ENCODE measurements around the gene CNTN1.

The CNTN1 gene

DNA sequence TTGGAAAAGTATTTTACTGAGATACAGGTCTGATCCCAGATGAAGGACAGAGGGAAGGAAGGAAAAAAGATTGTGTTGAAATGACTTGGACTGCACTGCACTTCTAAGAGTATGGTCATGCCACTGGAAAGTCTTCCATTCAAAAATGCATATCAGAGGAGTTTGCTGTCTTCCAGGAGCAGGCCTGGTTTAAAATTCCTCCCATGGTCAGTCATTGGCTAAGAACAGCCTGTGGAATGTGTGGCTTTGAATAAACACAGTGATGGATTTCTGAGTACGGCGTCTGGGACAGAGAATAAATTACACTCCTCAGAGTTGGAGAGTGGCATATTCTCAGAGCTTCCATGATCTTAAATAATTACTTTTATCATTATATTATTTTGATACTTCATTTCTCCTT lies 250.1 kb downstream of the CNTN1 start:
- H3K9me3 ChIP-seq (ENCODE audit: control insufficient read depth in 2 of 2, low read length in 2 of 2): no peaks in the 10 kb centered on the region
- no peaks in the 10 kb centered on the region for H3K27me3 ChIP-seq (ENCODE audit: control insufficient read depth in 2 of 2, insufficient read depth in 2 of 2, low read length in 2 of 2)
- no peak overlapping the region for H3K27ac ChIP-seq (ENCODE audit: low read depth in 2 of 2, low read length in 2 of 2)
- H3K36me3 ChIP-seq (ENCODE audit: control insufficient read depth in 2 of 2, insufficient read depth in 2 of 2, low read length in 2 of 2): no peaks in the 10 kb centered on the region
- H3K4me3 ChIP-seq (ENCODE audit: low read length in 2 of 2): no peak overlapping the region
- H3K4me1 ChIP-seq (ENCODE audit: control insufficient read depth in 2 of 2, insufficient read depth in 2 of 2, low read length in 2 of 2): no peaks in the 10 kb centered on the region
- H3K9ac ChIP-seq (ENCODE audit: low read depth in 1 of 2, low read length in 2 of 2): no peak overlapping the region

DNA sequence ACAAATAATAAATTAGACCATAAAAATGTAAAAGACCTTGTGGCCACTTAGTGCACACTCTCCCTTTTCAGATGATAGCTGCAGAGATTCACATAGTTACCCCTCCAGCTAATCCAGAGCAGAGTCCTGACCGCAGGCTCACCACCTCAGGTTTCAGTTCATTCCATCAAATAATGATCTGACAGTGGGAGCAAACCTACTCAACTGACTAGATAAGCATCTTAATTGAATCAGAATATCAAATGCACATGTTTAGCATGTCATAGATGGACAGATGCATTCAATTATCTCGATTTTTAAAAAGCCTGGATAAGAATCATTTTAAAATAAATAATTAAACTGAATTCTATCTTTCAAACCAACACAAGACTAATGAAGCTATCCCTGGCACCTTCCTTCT lies 253.5 kb downstream of the CNTN1 start:
- H3K36me3 ChIP-seq (ENCODE audit: control insufficient read depth in 2 of 2, insufficient read depth in 2 of 2, low read length in 2 of 2): no peaks in the 10 kb centered on the region
- no peak overlapping the region for H3K4me3 ChIP-seq (ENCODE audit: low read length in 2 of 2)
- no peaks in the 10 kb centered on the region for H3K9me3 ChIP-seq (ENCODE audit: control insufficient read depth in 2 of 2, low read length in 2 of 2)
- H3K27ac ChIP-seq (ENCODE audit: low read depth in 2 of 2, low read length in 2 of 2): no peak overlapping the region
- no peak overlapping the region for H3K9ac ChIP-seq (ENCODE audit: low read depth in 1 of 2, low read length in 2 of 2)
- H3K27me3 ChIP-seq (ENCODE audit: control insufficient read depth in 2 of 2, insufficient read depth in 2 of 2, low read length in 2 of 2): no peaks in the 10 kb centered on the region
- H3K4me1 ChIP-seq (ENCODE audit: control insufficient read depth in 2 of 2, insufficient read depth in 2 of 2, low read length in 2 of 2): no peaks in the 10 kb centered on the region

DNA sequence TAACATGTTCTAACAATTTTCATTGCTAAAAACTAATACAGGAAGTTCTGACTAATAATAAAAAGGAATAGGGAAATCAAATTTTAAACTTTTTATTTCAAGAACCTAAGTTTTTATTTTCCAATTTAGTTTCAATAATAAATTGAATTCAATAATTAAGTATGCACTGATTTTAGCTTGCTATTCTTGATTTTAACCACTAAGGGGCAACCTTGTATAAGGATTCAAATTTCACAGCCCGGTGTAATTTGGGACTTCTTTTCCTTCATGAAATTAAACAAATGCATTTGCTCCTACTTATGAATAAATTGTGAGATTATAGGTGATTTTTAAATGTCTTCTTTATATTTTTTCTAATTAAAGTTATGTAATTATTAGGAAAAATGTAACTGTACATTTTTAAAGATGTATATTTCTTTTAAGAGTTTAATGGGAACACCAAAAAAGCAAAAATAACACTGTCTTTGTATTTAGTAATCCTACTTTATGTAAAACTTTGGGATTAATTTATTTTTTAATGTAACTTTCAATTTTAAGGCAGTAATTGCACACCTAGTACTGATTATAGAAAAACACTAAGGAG lies 254.5 kb downstream of the CNTN1 start:
- Histone ChIP-seq H3K4me1 (ENCODE audit: control insufficient read depth in 2 of 2, insufficient read depth in 2 of 2, low read length in 2 of 2) (no peaks in the 10 kb centered on the region), H3K27me3 (ENCODE audit: control insufficient read depth in 2 of 2, insufficient read depth in 2 of 2, low read length in 2 of 2) (no peaks in the 10 kb centered on the region), H3K36me3 (ENCODE audit: control insufficient read depth in 2 of 2, insufficient read depth in 2 of 2, low read length in 2 of 2) (no peaks in the 10 kb centered on the region), H3K9ac (ENCODE audit: low read depth in 1 of 2, low read length in 2 of 2) (no peak overlapping the region), H3K9me3 (ENCODE audit: control insufficient read depth in 2 of 2, low read length in 2 of 2) (no peaks in the 10 kb centered on the region), H3K27ac (ENCODE audit: low read depth in 2 of 2, low read length in 2 of 2) (no peak overlapping the region), H3K4me3 (ENCODE audit: low read length in 2 of 2) (no peak overlapping the region)

DNA sequence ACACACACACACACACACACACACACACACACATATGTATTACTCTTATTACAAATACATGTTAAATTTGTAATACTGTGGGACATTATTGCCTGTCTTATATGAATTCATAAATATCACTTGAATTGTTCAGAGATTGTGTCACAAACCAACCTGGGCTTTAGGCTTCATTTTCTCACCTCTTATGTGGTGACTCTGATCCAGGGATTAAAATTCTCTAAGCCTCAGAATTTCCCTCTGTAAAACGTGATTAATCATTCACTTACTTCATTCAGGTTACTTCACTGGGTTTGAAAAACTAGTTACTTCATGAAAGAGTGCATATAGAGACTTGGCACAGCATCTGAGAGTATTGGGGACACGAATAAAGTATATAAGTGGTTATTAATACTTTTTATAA lies 255.6 kb downstream of the CNTN1 start:
- H3K27ac ChIP-seq (ENCODE audit: low read depth in 2 of 2, low read length in 2 of 2): no peak overlapping the region
- H3K27me3 ChIP-seq (ENCODE audit: control insufficient read depth in 2 of 2, insufficient read depth in 2 of 2, low read length in 2 of 2): no peaks in the 10 kb centered on the region
- no peaks in the 10 kb centered on the region for H3K4me1 ChIP-seq (ENCODE audit: control insufficient read depth in 2 of 2, insufficient read depth in 2 of 2, low read length in 2 of 2)
- no peak overlapping the region for H3K4me3 ChIP-seq (ENCODE audit: low read length in 2 of 2)
- no peaks in the 10 kb centered on the region for H3K36me3 ChIP-seq (ENCODE audit: control insufficient read depth in 2 of 2, insufficient read depth in 2 of 2, low read length in 2 of 2)
- H3K9me3 ChIP-seq (ENCODE audit: control insufficient read depth in 2 of 2, low read length in 2 of 2): no peaks in the 10 kb centered on the region
- H3K9ac ChIP-seq (ENCODE audit: low read depth in 1 of 2, low read length in 2 of 2): no peak overlapping the region

DNA sequence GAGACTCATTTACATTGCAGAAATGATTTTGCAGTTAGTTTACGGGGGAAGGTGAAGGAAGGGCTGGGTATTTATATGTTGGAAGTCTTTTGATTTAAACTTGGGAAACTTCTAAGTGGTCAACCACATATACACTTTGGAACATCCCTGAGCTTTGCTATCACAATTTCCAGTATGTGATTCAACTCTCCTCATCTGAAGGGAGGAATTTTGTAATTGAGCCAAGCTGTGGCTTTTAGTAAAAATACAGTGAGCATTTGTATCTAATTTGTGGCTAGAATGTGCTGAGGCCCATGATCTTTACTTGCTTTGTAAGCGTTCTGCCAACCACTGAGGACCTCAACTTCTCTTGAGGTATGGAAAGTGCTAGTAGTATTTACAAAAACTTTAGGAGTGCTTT lies 260.8 kb downstream of the CNTN1 start:
- Histone ChIP-seq H3K4me3 (ENCODE audit: low read length in 2 of 2) (no peak overlapping the region), H3K4me1 (ENCODE audit: control insufficient read depth in 2 of 2, insufficient read depth in 2 of 2, low read length in 2 of 2) (no peaks in the 10 kb centered on the region), H3K36me3 (ENCODE audit: control insufficient read depth in 2 of 2, insufficient read depth in 2 of 2, low read length in 2 of 2) (no peaks in the 10 kb centered on the region), H3K27ac (ENCODE audit: low read depth in 2 of 2, low read length in 2 of 2) (no peak overlapping the region), H3K9me3 (ENCODE audit: control insufficient read depth in 2 of 2, low read length in 2 of 2) (no peaks in the 10 kb centered on the region), H3K27me3 (ENCODE audit: control insufficient read depth in 2 of 2, insufficient read depth in 2 of 2, low read length in 2 of 2) (no peaks in the 10 kb centered on the region), H3K9ac (ENCODE audit: low read depth in 1 of 2, low read length in 2 of 2) (no peak overlapping the region)

DNA sequence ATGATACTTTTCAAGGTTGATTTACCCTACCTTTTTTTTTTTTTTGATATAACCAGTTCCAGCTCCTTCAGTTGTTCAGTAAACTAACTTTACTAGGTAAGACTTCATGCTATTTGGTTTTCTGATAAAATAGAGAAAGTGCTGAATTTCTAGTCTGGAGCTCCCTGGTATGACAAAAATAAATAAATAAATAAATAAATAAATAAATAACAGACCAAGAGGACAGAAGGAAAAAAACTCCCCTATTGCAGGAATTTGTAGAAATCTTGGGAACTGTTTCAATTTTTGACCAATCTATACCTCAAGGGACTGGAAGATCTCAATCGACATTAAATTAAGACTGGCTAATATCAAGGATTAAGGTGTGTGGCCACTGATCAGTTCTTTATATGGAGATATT lies 265.2 kb downstream of the CNTN1 start:
- Histone ChIP-seq H3K4me1 (ENCODE audit: control insufficient read depth in 2 of 2, insufficient read depth in 2 of 2, low read length in 2 of 2) (no peaks in the 10 kb centered on the region), H3K9me3 (ENCODE audit: control insufficient read depth in 2 of 2, low read length in 2 of 2) (no peaks in the 10 kb centered on the region), H3K4me3 (ENCODE audit: low read length in 2 of 2) (no peak overlapping the region), H3K9ac (ENCODE audit: low read depth in 1 of 2, low read length in 2 of 2) (no peak overlapping the region), H3K27me3 (ENCODE audit: control insufficient read depth in 2 of 2, insufficient read depth in 2 of 2, low read length in 2 of 2) (no peaks in the 10 kb centered on the region), H3K36me3 (ENCODE audit: control insufficient read depth in 2 of 2, insufficient read depth in 2 of 2, low read length in 2 of 2) (no peaks in the 10 kb centered on the region), H3K27ac (ENCODE audit: low read depth in 2 of 2, low read length in 2 of 2) (no peak overlapping the region)

DNA sequence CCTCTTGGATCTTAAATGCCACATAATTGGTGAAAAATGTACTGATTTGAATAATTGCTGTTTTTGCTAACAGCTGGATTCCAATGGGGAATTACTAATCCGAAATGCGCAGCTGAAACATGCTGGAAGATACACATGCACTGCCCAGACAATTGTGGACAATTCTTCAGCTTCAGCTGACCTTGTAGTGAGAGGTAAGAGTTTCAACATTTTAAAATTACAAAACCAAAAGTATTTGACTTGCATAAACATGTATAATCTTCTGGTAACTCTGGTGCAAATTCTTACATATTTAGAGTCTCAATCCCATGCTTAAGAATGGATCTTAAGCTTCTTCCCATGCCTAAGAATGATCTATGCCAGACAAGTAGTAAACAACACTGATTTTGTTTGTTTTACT lies 266.8 kb downstream of the CNTN1 start:
- no peaks in the 10 kb centered on the region for H3K9me3 ChIP-seq (ENCODE audit: control insufficient read depth in 2 of 2, low read length in 2 of 2)
- no peaks in the 10 kb centered on the region for H3K27me3 ChIP-seq (ENCODE audit: control insufficient read depth in 2 of 2, insufficient read depth in 2 of 2, low read length in 2 of 2)
- H3K27ac ChIP-seq (ENCODE audit: low read depth in 2 of 2, low read length in 2 of 2): no peak overlapping the region
- no peak overlapping the region for H3K4me3 ChIP-seq (ENCODE audit: low read length in 2 of 2)
- H3K36me3 ChIP-seq (ENCODE audit: control insufficient read depth in 2 of 2, insufficient read depth in 2 of 2, low read length in 2 of 2): no peaks in the 10 kb centered on the region
- no peak overlapping the region for H3K9ac ChIP-seq (ENCODE audit: low read depth in 1 of 2, low read length in 2 of 2)
- no peaks in the 10 kb centered on the region for H3K4me1 ChIP-seq (ENCODE audit: control insufficient read depth in 2 of 2, insufficient read depth in 2 of 2, low read length in 2 of 2)

DNA sequence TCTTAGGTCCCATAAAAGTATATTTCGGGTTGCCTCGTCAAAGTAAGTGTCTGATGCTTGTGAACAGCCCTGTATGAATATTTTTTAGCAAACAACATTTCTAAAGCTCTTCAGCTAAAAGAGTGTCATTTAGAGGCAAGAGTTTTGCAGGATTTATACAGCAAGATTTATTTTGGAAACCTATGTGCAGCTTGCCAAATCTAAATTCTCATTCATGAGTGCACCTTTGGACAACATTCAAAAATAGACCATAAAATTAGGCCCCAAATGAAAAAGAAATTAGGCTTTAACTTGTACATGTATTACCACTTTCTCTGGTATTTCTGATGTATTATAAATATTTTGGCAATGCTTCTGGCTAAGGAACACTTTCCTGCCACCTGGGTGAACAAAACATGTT lies 271.5 kb downstream of the CNTN1 start:
- Histone ChIP-seq H3K4me1 (ENCODE audit: control insufficient read depth in 2 of 2, insufficient read depth in 2 of 2, low read length in 2 of 2) (no peaks in the 10 kb centered on the region), H3K9ac (ENCODE audit: low read depth in 1 of 2, low read length in 2 of 2) (no peak overlapping the region), H3K27ac (ENCODE audit: low read depth in 2 of 2, low read length in 2 of 2) (no peak overlapping the region), H3K9me3 (ENCODE audit: control insufficient read depth in 2 of 2, low read length in 2 of 2) (no peaks in the 10 kb centered on the region), H3K27me3 (ENCODE audit: control insufficient read depth in 2 of 2, insufficient read depth in 2 of 2, low read length in 2 of 2) (no peaks in the 10 kb centered on the region), H3K36me3 (ENCODE audit: control insufficient read depth in 2 of 2, insufficient read depth in 2 of 2, low read length in 2 of 2) (no peaks in the 10 kb centered on the region), H3K4me3 (ENCODE audit: low read length in 2 of 2) (no peak overlapping the region)

DNA sequence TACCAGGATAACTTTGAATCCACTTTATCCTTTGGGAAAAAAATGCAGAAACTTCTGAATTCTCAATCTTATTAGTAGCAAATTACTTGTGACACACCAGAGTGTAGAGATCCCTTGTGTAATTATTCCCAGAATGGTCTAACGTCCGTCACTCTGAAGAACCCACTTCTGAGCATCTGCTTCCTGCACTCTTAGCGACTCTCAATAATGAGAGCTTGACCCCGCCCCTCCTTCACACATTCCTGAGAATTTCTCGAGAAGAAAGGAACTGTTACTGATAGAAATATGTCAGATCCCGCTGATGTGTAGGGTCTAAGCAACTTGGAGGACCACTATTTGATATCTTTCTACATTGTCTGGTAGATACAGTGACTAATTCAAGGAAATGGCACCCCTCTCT lies 277.6 kb downstream of the CNTN1 start:
- H3K27me3 ChIP-seq (ENCODE audit: control insufficient read depth in 2 of 2, insufficient read depth in 2 of 2, low read length in 2 of 2): no peaks in the 10 kb centered on the region
- no peaks in the 10 kb centered on the region for H3K9me3 ChIP-seq (ENCODE audit: control insufficient read depth in 2 of 2, low read length in 2 of 2)
- no peaks in the 10 kb centered on the region for H3K36me3 ChIP-seq (ENCODE audit: control insufficient read depth in 2 of 2, insufficient read depth in 2 of 2, low read length in 2 of 2)
- no peak overlapping the region for H3K4me3 ChIP-seq (ENCODE audit: low read length in 2 of 2)
- H3K9ac ChIP-seq (ENCODE audit: low read depth in 1 of 2, low read length in 2 of 2): no peak overlapping the region
- no peak overlapping the region for H3K27ac ChIP-seq (ENCODE audit: low read depth in 2 of 2, low read length in 2 of 2)
- no peaks in the 10 kb centered on the region for H3K4me1 ChIP-seq (ENCODE audit: control insufficient read depth in 2 of 2, insufficient read depth in 2 of 2, low read length in 2 of 2)

DNA sequence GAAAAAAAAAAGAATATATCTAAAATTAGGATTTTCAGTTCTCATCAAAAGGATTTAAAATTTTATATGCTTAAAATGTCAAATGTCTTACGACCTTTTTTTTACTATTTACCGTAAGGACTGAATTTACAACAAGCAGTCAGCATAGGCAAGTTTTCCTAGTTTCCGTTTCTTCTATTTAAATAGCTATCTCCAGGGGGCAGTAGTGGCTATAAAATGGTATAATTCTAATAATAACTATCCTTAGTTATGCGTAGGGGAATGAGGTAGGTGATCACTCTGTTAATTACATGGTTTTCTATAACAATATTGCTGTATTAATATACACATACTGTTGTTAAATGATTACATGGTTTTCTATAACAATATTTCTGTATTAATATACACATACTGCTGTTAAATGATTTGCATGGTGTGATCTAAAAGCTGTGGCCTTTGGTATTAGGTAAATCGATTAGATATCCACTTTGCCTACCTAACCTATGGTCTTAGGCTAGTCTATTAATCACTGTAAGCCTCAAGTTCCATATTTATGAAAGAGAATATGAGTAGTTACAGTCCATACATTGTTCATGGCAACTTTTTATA lies 278.2 kb downstream of the CNTN1 start:
- H3K9ac ChIP-seq (ENCODE audit: low read depth in 1 of 2, low read length in 2 of 2): no peak overlapping the region
- H3K4me1 ChIP-seq (ENCODE audit: control insufficient read depth in 2 of 2, insufficient read depth in 2 of 2, low read length in 2 of 2): no peaks in the 10 kb centered on the region
- no peaks in the 10 kb centered on the region for H3K9me3 ChIP-seq (ENCODE audit: control insufficient read depth in 2 of 2, low read length in 2 of 2)
- H3K27ac ChIP-seq (ENCODE audit: low read depth in 2 of 2, low read length in 2 of 2): no peak overlapping the region
- H3K27me3 ChIP-seq (ENCODE audit: control insufficient read depth in 2 of 2, insufficient read depth in 2 of 2, low read length in 2 of 2): no peaks in the 10 kb centered on the region
- no peak overlapping the region for H3K4me3 ChIP-seq (ENCODE audit: low read length in 2 of 2)
- no peaks in the 10 kb centered on the region for H3K36me3 ChIP-seq (ENCODE audit: control insufficient read depth in 2 of 2, insufficient read depth in 2 of 2, low read length in 2 of 2)

DNA sequence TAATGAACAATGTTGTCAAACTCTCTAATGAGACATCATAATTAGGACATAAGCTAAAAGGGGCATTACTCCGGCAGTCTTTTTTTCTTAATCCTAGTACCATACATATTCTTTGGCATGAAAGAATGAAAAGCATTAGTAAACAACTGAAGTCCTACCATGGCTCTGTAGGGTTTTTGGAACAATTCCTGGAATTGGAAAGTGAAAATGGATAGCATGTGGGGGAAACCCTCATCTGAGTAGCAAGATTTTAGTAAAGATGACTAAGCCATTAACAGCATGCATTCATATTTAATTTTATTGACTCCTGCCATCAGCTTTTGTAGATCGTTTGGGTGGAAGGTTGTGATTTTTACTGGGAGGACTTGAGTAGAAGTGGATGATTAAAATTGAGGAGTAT lies 279.7 kb downstream of the CNTN1 start:
- Histone ChIP-seq H3K9ac (ENCODE audit: low read depth in 1 of 2, low read length in 2 of 2) (no peak overlapping the region), H3K4me3 (ENCODE audit: low read length in 2 of 2) (no peak overlapping the region), H3K27ac (ENCODE audit: low read depth in 2 of 2, low read length in 2 of 2) (no peak overlapping the region), H3K27me3 (ENCODE audit: control insufficient read depth in 2 of 2, insufficient read depth in 2 of 2, low read length in 2 of 2) (no peaks in the 10 kb centered on the region), H3K4me1 (ENCODE audit: control insufficient read depth in 2 of 2, insufficient read depth in 2 of 2, low read length in 2 of 2) (no peaks in the 10 kb centered on the region), H3K9me3 (ENCODE audit: control insufficient read depth in 2 of 2, low read length in 2 of 2) (no peaks in the 10 kb centered on the region), H3K36me3 (ENCODE audit: control insufficient read depth in 2 of 2, insufficient read depth in 2 of 2, low read length in 2 of 2) (no peaks in the 10 kb centered on the region)
